GM03348 (cell line): ENCODE results near the gene MAB21L1.

Experiments
- DNase-seq: peaks from one replicate; pipeline ENCODE4 v3.0.0; 2012; ENCODE audit warnings: low spot score

The MAB21L1 gene

GRCh38 chr13:35479706-35480105 is 3.2 kb upstream of the MAB21L1 start:
- DNase-seq = no peak

- no peak for DNase-seq
Observed at GRCh38 chr13:35479038-35479492, 2.6 kb upstream of the MAB21L1 start.

- DNase-seq = no peak
Observed at GRCh38 chr13:35478271-35479037, 2.0 kb upstream of the MAB21L1 start.

GRCh38 chr13:35477386-35477946 is 977 bp upstream of the MAB21L1 start:
- DNase-seq = no peak

- DNase-seq = peak; percentile 61
Observed at GRCh38 chr13:35475212-35475959, 1.1 kb downstream of the MAB21L1 start.

GRCh38 chr13:35474496-35475211 is 1.8 kb downstream of the MAB21L1 start:
- no peak for DNase-seq

- DNase-seq = no peak
Observed at GRCh38 chr13:35473802-35474201, 2.7 kb downstream of the MAB21L1 start.

GRCh38 chr13:35473206-35473775 is 3.2 kb downstream of the MAB21L1 start:
- DNase-seq = no peak

GRCh38 chr13:35472323-35472881 is 4.1 kb downstream of the MAB21L1 start:
- no peak for DNase-seq

GRCh38 chr13:35471706-35472322 is 4.7 kb downstream of the MAB21L1 start:
- peak; percentile 16 for DNase-seq

GRCh38 chr13:35470671-35471661 is 5.5 kb downstream of the MAB21L1 start:
- peak; percentile 65 for DNase-seq

- DNase-seq = no peak
Observed at GRCh38 chr13:35469806-35470525, 6.5 kb downstream of the MAB21L1 start.

GRCh38 chr13:35468195-35468594 is 8.3 kb downstream of the MAB21L1 start:
- peak; percentile 48 for DNase-seq

- no peak for DNase-seq
Observed at GRCh38 chr13:35465371-35465770, 11.1 kb downstream of the MAB21L1 start.

GRCh38 chr13:35460061-35460460 is 16.4 kb downstream of the MAB21L1 start:
- DNase-seq = no peak

GRCh38 chr13:35457258-35457657 is 19.2 kb downstream of the MAB21L1 start:
- no peak for DNase-seq

- no peak for DNase-seq
Observed at GRCh38 chr13:35455022-35455421, 21.5 kb downstream of the MAB21L1 start.

- no peak for DNase-seq
Observed at GRCh38 chr13:35449821-35450220, 26.7 kb downstream of the MAB21L1 start.

GRCh38 chr13:35448465-35448864 is 28.0 kb downstream of the MAB21L1 start:
- DNase-seq = no peak
